GM19372 (cell line): ENCODE data around the gene CD36.
"Not testable (repeated sequence)": the region's sequence is repeated elsewhere in the genome, so short reads cannot be mapped to it uniquely, and the experiment has no call there.

ENCODE experiments used
- ATAC-seq: cut with Tn5 transposase; IDR thresholded peaks from one replicate; pipeline ENCODE4 v1.9.1; 2021; ENCODE audit warnings: mild to moderate bottlenecking, low read depth, moderate library complexity; ENCODE audit not compliant: unreplicated experiment

The CD36 gene

DNA sequence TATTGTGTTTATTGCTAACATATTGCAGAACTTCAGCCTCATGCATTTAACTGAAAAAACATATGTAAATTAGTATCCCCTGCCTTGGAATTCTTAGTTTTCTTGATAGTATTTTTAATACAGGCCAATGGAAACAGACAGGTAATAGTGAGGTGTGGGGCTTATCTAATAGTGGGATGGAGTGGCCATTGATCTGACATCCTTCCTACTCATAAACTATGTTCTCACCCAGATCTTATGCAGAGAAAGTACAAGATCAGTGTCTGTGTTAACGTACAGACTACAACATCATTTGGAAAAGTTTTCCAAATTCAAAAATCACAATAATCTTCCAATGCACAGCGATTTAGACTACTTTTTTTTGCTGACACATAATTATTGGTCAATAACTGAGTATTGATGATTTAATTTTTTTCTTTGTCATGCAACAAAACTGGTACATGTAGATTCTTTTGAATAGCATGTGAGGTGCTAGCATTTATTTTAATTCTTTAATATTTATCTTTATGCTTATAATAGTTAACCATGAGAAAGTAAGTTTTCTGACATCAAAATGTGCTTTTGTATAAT lies 9.7 kb downstream of the CD36 start:
- ATAC-seq, result no peak

DNA sequence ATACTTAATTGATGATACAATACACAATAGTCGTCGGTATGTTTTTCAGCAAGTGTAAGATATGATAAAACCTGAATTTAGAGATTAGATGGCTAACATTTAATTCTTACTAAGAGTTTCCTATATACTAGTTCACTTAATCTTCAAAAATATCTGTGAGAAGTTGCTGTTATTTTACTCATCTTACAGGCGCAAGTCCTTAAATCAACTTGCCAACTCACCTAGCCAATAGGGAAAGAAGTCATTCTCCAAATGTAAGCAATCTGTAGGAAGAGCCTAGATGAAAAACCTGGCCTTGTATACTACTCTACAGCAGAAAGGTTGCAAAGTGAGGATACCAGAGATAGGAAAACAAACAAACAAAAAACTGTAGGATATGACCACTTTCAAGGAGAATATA lies 10.6 kb downstream of the CD36 start:
- ATAC-seq, result no peak

DNA sequence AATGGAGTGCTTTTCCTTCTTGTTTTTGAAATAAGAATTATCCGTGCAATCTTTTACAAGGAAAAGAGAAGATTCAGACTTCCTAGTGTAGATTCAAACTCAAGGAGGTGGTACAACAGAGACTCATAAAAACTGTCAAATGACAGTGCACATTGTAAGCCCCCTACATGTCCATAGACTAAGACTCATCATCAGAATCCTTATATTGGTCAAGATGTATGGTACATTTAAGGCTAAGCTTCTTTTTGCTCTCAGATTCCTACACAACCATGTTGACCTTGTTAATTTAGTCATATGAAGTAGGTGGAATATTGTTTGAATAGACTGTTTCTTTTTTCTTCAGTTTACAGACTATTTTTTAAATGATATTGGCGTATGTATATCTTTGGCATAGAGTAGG lies 11.6 kb downstream of the CD36 start:
- no peak for ATAC-seq

DNA sequence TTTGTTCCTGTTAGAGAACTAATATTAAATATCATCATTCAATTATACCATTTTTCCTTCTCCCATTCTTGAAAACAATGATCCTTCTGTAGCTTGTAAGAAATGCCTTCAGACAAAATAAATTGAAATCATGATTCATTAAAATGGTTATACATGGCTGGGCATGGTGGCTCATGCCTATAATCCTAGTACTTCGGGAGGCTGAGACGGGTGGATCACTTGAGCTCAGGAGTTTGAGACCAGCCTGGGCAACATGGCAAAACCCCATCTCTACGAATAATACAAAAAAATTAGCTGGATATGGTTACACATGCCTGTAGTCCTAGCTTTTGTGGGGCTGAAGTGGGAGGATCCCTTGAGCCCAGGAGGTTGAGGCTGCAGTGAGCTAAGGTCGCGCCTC lies 13.0 kb downstream of the CD36 start:
- ATAC-seq, result no peak

DNA sequence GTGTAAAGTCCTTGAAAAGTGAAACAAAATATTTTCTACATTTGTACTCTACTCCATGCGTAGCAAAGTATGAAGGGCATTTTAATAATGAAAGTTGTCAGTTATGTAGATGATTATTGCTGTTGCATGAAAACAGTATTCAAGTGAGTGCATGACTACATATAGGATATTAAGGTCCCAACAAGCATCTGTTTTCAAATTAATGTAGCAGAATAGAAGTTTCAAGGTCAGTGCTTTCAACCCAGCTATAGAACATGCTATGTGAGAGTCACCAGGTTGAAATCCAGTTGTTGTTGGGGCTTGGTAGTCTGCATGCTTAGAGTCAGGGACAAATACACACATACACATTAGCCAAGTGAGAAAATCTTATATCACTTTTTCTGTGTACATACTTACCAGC lies 14.8 kb downstream of the CD36 start:
- no peak for ATAC-seq

DNA sequence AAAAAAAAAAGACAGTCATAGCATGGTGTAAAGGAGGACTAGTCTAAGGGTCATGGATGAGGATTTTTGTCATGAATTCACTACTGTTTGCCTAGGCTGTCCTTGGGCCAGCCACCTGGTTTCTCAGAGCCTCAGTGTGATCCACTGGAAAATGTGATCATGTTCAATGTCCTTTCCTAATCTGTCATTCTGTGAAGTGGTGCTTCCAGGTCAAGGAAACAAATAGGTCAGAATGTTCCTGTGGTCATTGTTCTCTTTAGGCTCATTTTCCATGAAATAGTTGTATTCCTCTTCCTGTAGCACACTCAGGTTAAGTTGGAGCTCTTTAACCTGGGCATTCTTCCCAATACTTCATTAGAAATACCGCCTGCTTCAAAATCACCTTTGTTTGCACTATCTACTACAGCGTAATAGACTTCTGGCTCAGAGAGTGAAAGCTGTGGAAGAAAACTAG lies 16.5 kb downstream of the CD36 start:
- ATAC-seq, result no peak

DNA sequence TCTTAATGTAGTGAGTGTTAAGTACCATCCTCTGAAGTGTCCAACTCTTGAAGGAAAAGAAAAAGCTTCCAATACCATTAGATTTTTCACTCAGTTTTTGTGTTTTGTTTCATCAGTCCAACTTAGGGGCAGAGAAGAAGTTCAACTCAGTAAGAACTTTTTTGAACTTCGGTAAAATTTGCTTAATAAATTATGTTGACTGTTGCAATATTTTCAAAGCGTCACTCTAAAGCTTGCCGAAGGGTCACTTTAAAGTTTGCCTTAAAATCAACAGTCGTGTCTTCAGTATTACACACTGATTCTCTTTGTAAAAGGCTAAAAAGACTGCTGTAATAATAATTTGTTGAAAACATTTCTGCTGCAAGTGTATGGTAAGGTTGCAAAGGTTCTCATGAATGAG lies 17.6 kb downstream of the CD36 start:
- ATAC-seq, result no peak

DNA sequence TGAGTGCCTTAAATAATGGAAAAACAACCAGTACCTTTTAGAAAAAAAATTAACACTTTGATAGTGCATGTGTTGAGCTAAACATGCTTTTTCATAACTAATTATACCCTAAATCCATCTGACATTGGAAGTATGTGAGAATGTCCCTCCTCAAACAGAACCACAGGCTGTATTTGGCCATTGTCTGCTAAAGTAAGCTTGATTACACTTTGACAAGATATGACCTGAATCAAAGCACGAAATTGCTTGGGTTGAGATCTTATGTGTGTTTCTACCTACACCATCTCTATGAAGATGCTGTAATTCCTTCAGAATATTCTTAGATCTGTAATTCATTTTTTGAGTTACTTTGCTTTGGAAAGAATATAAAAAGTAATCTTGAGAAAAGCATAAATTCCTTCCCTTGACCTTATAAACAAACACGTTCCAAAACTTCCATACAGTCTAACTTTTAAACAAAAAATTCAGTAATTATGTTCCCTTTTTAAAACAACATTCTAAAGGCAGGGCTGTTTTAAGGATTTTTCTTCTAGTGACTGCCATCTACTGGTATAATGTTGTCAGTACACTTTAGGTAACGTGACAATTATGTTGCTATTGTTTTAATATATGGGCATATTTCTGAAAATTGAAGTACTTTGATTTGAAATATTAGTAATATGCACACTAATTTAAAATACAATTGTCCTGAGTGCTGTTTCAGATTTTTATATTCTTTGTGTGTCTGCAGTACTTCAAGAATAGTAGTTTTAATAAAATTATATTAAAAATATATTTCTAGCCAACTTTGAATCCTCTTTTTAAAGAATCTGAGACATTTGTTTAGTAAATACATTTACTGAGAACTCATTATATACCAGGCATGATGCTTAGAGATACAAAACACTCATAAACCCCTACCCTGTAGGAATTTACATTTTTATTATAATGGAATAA lies 20.9 kb downstream of the CD36 start:
- ATAC-seq, result no peak

DNA sequence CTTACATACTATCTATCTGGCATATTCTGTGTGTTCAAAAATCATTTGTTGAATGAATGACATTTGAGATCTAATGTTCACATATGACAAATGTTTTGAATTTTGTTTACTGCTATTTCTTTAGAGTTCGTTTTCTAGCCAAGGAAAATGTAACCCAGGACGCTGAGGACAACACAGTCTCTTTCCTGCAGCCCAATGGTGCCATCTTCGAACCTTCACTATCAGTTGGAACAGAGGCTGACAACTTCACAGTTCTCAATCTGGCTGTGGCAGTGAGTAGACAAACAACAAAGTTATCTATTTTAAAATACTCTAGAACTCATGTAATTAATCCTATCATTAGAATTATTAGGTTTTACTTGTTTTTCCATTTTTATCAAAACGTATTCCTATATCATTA lies 22.5 kb downstream of the CD36 start:
- ATAC-seq, result no peak

DNA sequence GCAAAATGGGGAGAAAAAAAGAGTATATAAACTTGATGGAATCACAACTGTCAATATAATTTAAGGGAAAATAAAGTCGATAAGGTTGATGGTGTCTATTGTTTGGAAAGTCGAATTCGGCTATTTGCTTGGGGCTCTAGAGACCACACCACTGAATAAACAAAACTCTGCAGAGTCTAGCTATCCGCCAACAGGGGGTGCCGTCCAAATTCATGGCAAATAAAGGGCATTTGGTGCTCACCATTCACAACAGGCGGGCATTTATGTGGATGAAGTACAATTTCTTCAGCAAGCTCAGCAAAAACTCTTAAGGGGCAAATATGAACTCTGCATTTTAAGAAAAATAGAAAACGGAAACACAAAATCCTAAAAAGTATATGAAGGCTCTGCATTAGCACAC lies 23.3 kb downstream of the CD36 start:
- ATAC-seq, result no peak

DNA sequence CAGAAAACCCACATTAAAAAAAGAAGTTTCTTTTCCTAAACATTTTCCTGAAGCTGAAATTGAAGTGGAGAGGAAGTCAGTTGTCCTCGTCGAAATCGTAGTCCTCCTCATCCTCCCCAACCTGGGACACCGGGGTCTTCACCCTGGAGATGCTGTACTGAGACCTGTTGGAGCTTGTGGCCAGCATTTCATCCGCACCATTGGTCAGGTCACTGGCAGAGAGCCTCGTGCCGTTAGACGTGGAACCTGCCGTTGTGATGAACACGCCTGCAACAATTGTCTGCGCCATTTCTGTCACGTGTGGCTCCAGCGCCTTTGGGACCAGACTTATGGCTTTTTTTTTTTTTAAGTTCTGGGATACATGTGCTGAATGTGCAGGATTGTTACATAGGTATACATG lies 23.8 kb downstream of the CD36 start:
- ATAC-seq, result no peak

DNA sequence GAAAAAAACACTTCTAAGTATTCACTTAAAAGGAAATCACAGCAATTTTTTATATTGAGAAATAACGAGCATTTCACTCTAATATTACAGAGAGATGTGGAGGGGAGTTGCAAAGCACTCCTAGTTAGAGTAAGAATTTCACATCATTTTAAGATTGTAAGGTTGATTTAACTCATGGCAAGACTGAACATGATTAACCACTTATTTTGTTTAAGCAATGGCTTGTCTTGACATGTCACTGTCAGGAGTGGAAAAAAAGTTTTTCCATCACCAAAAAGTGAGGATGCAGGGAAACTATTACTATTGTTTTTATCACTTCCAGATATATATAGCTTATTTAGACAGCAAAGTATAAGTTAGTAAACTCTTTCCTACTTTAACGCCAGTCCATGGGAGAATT lies 27.1 kb downstream of the CD36 start:
- ATAC-seq, result no peak

DNA sequence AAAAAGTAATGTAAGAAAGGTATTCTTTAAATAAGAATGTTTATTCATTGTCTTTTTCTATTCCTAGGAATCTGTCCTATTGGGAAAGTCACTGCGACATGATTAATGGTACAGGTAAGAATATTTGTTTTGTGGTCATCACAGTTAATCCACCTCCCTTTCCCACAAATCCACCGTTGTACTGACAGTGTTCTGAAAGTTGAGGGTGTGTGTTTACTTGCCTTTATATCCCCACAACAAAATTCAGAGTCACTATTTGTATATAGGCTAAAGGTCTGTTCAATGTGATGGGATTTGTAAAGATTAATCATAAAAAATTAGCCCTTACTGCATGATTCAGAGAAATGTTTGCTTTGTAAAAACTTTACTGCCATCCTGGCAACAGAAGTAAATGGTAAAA lies 27.9 kb downstream of the CD36 start:
- no peak for ATAC-seq

DNA sequence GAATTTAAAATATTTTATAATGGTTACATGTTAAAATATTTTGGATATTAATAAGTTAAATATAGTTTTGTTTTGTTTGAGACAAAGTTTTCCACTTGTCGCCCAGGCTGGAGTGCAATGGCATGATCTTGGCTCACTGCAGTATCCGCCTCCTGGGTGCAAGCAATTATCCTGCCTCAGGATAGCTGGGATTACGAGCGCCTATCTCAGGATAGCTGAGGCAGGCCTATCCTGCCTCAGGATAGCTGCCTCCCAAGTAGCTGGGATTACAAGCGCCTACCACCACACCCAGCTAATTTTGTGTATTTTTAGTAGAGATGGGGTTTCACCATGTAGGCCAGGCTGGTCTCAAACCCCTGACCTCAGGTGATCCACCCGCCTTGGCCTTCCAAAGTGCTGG lies 30.9 kb downstream of the CD36 start:
- not testable (repeated sequence) for ATAC-seq

DNA sequence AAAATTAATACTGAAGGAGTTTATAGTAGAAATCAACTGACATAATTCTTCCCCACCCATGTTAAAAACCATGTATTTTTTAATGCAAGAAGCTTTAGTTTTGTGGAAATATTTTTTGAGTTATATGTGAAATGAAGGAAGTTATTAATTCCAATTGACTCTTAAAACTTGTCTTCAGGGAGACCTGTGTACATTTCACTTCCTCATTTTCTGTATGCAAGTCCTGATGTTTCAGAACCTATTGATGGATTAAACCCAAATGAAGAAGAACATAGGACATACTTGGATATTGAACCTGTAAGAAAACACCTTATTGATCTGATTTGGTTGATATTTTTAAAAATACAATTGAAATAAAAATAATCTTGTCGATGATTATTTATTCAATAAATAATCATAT lies 33.3 kb downstream of the CD36 start:
- no peak for ATAC-seq

DNA sequence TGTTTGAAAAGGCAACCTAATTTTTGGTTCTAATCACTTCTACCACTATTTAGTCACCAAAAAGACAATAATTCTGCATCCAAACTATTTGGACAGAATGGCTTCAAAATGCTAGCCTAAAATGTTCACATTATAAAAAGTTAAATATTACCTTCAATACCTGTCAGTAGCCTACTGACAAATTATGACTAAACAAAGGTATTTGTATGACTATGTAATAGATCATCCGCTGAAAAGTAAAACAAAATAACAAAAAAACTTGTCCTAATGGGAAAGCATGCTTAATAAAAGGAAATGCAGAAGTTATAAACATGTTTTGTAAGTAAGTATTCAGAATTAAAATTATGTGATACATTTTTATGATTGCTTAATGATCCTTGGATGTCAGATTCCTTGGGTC lies 36.6 kb downstream of the CD36 start:
- no peak for ATAC-seq

DNA sequence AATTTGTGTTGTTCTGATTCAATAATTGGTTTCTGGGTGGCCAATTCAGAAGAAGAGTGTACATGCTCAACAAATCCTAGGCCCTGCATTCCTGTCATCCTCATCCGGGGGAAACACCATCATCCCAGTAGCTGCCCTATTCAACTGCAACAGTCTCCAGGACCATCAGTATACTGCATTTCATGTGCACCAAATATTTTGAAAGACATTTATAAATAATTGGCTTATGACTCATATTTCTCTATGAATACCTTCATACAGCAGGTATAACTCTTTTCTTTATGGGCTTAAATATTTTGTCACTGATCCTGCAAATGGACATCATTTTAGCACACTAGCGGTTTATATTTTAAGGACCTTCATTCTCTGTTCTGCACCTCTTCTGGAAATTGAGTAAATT lies 38.0 kb downstream of the CD36 start:
- no peak for ATAC-seq

DNA sequence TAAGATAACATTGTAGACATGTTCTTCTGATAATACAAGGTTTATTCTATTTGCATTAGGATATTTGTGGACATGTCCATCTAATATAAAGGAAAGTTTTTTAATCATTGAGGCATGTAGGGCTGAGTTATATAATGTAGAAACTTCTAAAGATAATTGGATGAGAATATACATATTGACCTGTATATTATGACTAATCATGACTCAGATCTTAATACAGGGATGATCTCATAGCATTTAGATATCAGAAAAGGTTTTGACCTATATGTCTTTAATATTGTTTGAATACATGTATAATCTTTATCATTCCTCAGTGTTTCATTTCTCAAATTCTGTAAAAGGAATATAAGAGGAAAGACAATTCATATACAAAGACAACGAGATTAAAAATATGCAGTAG lies 39.2 kb downstream of the CD36 start:
- ATAC-seq, result no peak

DNA sequence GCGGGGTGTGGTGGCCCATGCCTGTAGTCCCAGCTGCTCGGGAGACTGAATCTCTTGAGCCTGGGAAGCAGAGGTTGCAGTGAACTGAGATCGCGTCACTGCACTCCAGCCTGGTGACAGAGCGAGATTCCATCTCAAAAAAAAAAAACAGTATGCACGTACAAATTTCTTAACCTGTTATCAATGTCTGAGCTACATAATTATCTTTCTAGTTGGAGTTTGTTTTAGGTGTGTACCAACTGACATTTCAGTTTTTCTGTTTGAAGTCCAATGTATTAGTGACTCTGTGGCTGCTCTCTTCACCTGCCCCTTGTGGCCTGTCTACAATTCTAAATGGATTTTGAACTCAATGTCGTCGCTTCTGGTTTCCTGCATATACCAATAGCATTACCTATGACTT lies 40.3 kb downstream of the CD36 start:
- no peak for ATAC-seq

DNA sequence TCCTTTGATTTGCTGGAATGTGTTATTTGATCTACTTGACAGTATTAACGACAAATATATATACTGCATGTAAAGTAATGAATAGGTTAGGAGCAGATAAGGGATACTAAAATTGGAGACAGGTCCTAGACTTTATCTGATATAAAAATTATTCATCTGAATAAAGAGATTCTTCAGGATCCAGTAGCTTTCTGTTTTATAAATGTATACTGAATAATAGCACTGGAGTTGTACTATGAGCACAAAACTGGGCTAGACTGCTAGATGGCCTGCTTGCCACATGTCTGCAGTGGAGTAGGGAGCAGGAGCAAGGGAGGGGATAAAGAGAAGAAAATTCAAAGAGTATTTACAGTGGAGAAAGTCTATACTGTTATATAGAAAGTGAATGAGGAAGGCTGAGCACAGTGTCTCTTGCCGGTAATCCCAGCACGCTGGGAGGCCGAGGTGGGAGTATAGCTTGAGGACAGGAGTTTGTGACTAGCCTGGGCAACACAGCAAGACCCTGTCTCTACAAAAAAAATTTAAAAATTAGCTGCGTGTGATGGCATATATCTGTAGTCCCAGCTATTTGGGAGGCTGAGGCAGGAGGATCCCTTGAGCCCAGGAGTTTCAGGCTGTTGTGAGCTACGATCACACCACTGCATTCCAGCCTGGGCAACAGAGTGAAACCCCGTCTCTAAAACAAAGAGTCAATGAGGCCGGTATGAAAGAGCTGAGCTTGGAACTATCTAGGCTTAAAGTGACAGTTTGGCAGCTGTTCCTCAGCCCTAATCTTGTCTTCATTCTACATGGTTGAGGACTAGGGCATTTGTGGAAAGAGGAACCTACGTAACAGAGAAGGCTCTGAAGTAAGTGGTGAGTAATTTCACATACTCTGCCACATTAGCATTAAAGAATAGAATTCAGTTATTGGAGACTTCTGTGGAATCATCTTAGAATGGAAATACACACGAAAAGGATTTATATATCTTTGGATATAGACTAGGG lies 41.8 kb downstream of the CD36 start:
- ATAC-seq, result no peak

DNA sequence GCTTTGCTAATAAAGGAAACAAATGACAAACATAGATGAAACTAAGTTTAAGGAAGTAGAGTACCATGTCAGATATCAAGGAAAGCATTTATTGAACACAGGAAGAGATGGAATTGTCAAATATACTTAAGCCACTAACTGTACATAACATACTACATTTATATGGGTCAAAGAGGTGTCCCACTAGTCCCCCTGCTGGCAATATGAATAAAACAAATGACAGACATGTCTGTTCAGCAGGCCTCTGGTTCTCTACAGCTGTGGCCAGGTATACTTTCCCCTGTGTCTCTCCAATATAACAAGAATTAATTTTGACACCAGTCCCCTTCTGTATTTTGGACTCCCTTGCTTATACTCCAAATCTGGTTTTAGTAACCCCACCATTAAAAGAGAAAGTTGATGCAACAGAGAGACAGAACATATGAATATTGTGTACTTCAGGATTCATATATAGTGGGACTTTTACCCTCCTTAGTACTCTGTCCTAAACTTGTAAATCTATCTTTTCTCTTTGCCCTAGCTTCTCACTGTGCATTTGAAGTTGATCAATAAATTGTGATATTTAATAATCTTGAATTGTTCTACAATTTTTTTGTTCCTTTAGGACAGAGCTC lies 42.9 kb downstream of the CD36 start:
- no peak for ATAC-seq
